HG02798 (cell line): ENCODE data around the gene CTSA.
"Not testable (repeated sequence)": the region's sequence is repeated elsewhere in the genome, so short reads cannot be mapped to it uniquely, and the experiment has no call there.

ENCODE experiments used
- ATAC-seq: cut with Tn5 transposase; IDR thresholded peaks from one replicate; pipeline ENCODE4 v1.9.1; 2021; ENCODE audit warnings: mild to moderate bottlenecking; ENCODE audit not compliant: unreplicated experiment, poor library complexity

CTSA gene

DNA sequence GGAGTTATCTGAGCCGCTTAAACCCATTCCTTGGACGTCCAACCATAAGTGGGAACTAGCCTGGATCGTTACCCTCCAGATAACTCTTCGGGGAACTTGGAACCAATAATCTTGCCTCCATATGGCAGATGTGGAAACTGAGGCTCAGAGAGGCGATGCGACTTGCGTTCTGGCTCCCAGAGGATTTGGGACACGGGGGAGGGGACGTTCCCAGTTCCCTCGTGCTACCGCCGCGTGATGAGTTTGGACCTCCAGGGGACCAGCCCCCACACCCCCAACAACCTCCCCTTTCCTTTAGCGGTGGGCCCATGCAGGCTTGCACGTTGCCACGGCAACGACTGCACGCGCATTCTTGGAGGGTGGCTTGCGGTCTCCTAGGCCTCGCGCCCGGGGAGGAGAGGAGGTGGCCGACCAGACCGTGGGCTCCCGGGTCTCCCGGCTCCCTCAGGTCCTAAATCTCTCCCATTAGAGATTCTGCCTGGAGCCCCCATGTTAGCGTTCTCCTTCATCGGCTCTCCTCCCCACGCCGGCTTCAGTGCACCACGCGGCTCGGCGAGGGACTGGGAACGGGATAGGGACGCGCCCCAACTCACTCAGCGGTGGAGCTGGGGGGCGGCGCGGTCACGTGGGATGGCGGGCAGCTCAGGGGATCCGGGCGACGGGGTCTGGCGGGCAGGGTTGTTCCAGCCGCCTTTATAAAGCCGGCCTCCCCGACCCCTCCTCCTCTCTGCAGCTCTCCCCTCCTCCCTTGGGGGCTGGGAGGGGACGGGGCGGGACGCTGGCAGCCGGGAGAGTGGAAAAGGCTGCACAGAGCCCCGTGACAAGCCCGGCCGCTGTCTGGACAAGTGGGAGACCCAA lies 20.6 kb downstream of the CTSA start, which contains the start of gene PLTP:
Gene PLTP (minus strand): TSS at position 670 of the 858 bp plus-strand sequence. CDS start 703 bp downstream, outside the sequence.
- ATAC-seq = no peak

DNA sequence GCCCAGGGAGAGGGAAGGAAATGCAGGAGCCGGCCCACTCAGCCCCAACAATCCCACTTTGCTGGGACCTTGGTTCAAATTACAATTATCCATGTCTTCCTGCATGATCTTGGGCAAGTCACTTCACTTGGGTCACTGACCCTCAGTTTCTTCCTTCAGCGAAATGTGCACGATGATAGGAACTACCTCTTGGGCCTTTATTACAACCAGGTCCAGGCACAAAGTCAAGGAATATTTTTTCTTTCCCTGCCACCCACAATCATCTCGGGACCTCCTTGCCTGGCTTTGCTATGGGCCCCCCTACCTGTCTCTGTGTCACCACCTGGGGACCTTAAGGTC lies 21.2 kb downstream of the CTSA start:
- no peak for ATAC-seq

DNA sequence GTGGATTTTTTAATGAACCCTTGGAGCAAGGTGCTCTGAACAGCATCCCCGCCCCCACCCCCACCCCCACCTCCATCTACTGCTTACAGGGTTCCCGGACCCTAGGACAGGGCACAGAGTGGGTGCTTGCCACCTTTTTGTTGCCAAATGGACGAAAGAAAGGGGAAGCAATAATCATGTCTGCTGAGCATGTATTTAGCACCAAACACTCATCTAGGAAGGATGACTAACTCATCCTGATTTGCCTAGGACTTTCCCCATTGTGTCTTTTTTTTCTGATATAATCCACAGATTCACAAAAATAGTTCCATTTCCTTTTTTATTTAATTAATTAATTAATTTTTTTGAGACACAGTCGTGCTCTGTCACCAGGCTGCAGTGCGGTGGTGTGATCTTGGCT lies 22.0 kb downstream of the CTSA start:
- ATAC-seq = no peak

DNA sequence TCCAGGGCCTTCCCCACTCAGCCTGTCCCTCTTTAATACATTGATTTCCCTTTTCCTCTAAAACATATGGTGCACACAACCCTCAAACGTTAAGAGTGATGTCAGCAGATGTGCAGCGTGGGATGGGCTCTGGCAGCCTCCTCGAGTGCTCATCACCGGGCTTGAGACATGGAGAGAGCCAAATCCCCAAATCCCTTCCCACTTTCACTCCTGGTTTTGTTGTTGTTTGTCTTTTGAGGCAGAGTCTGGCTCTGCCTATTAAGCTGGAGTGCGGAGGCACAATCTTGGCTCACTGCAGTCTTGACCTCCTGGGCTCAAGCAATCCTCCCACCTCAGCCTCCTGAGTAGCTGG lies 26.6 kb downstream of the CTSA start:
- no peak for ATAC-seq

DNA sequence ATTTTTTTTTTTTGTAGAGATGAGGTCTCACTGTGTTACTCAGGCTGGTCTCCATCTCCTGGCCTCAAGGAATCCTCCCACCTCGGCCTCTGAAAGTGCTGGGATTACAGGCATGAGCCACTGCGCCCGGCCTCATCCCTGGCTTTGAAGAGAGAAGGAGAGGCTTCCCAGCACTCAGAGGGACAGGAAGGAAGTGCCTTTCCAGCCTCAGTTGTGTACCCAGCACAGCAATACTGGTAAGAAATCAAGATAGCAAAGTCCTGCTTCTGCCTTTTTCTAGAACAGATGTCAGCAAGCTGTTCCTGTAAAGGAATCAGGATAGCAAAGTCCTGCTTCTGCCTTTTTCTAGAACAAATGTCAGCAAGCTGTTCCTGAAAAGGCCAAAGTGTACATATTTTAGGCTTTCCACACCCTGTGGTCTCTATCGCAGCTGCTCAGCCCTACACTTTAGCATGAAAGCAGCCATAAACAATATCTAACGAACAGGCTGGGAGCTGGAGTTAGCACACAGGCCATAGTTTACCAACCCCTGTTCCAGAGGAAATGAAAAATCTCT lies 27.1 kb downstream of the CTSA start:
- ATAC-seq = no peak

DNA sequence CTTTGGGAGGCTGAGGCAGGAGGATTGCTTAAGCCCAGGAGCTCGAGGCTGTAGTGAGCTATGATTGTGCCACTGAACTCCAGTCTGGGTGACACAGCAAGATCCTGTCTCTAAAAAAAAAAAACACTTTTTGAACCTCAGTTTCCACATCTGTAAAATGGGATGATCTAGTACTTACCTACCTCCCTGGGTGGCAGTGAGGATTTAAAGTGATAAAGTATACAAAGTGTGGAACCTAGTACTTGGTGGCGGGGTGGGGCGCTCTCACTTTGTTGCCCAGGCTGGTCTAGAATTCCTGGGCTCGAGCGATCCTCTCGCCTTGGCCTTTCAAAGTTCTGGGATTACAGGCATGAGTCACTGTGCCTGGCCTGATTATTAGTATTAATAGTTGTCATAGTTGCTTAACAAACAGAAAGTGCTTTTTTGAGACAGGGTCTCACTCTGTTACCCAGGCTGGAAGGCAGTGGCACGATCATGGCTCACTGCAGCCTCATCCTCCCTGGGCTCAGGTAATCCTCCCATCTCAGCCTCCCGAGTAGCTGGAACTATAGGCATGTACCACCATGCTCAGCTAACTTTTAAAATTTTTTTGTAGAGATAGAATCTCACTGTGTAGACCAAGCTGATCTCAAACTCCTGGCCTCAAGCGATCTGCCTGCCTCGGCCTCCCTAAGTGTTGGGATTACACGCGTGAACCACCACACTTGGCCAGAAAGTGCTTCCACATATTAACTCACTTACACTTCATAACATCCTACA lies 27.8 kb downstream of the CTSA start:
- no peak for ATAC-seq

DNA sequence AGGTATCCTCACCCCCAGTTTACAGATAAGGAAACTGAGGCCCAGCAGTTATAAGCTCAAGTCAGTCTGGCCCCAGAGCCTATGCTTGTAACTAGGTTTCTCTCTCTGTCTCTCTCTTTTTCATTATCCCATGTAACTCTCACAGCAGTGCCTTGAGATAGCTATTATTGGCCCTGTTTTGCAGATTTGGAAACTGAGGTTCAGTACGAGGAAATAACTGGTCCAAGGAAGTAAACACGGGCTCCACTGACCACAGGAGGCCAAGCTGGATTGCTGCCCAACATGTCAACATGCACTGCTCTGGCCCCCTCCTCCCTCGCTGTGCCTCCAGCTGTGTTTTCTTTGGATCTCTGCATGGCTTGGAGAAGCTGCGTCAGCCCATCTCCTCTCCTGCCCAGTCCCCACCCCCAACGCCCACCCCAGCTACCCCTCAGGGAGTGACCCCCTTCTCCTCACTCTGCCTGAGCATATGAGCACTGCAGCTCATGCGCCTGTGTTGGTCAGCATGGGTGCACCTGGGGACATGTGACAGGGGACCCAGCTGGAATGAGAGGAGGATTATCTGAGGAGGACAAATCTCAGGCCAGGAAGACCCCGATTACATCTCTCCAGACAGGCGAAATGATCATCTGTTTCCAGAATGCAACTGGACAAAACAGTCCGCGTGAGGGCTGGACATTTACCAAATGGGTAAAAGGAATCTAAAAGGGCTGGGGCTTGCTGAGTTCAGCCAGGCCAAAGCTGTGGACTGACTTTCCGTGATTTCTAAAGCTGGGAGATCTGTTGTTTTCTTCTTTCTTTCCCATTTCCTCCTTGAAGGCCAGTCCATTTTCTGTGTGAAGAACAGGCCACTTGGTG lies 28.6 kb downstream of the CTSA start:
- no peak for ATAC-seq

DNA sequence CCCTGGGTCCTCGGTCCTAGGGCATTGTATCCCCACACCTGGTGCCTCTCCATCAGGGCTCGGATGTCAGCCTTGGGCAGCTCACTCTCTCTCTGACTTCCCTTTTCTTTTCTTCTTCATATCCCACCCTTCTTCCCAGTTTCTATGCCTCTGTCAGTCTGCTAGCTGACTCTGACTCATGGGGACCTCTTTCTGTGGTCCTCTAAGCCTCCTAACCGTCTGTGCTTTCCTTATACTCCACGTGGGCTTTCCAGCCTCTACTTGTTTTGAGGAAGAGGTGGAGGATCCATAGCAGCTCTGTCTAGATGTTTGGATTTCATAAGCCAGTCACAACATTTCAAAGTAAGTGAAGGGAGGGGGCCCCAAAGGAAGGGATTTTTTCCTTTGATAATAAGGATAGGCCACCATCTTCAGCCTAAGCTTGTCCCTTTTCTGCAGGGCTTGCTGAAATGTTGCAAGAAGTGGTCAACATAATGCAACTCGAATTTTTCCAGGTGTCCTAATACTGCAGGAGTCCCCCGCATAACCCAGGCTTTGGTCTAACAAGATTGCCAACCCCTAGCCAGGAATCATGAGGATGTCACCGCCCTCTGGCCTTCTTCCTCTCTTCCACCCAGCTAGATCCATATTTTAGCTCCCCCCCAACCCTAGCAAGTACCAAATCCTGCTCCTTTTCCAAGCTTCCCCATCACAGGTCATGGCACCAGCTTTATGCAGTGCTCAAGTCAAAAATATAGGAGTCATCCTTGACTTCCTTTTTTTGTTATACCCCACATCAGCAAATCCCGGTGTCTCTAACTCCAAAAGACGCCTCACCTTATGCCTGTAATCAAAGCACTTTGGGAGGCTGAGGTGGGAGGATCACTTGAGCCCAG lies 29.6 kb downstream of the CTSA start:
- no peak for ATAC-seq

DNA sequence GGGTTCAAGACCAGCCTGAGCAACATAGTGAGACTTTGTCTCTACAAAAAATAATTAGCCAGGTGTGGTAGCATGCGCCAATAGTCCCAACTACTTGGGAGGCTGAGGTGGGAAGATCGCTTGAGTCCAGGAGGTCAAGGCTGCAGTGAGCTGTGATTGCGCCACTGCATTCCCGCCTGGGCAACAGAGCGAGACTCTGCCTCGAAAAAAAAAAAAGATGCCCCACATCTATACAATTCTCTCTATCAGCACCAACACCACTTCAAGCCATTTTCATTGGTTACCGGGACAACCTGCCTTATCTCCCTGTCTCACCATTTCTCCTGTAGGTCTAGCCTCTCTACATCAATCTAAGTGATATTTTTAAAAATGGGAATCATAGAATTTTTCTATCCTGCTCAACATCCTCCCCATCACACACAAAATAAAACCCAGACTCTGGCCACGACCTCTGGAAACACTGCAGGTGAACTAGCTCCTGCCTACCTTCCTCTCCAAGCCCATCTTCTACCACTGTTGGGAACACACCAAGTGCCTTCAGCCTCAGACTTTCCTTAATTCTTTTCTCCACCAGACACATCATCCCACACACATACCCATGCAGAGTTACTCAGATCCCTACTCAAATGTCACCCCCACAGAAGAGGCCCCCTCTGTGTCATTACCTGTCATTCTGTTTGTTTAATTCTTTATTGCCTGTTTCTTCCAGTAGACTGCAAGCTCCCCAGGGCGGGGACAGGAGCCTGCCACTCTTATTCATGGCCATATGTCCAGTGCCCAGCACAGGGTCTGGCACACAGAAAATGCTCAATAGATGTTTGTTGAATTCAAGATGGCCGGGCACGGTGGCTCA lies 30.4 kb downstream of the CTSA start:
- no peak for ATAC-seq

DNA sequence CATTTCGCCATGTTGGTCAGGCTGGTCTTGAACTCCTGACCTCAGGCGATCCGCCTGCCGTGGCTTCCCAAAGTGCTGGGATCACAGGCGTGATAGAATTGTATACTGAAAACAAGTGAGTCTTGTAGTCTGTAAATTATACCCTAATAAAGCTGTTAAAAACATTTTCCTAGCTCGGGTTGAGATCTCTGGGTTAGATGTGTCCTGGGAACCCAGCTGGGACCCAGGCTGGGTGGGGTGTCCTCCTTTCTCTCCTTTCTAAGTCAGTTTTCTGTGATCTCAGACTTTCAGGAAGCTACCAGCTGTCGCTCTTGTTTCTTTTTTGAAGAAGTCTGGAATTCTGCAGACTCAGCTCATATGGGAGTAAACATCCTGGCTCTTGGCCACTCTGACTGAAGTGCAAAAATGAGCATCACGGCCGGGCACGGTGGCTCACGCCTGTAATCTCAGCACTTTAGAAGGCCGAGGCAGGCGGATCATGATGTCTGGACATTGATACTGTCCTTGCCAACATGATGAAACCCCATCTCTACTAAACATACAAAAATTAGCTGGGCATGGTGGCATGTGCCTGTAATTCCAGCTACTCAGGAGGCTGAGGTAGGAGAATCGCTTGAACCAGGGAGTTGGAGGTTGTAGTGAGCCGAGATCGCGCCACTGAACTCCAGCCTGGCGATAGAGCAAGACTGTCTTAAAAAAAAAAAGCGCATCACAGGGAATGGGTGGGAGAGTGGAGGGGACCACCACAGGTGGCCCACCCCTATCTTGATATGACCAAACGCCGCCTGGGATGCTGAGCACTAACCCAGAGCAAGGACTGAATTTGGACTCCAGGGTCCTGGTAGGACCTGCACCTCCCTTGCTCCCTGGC lies 33.5 kb downstream of the CTSA start:
- no peak for ATAC-seq

DNA sequence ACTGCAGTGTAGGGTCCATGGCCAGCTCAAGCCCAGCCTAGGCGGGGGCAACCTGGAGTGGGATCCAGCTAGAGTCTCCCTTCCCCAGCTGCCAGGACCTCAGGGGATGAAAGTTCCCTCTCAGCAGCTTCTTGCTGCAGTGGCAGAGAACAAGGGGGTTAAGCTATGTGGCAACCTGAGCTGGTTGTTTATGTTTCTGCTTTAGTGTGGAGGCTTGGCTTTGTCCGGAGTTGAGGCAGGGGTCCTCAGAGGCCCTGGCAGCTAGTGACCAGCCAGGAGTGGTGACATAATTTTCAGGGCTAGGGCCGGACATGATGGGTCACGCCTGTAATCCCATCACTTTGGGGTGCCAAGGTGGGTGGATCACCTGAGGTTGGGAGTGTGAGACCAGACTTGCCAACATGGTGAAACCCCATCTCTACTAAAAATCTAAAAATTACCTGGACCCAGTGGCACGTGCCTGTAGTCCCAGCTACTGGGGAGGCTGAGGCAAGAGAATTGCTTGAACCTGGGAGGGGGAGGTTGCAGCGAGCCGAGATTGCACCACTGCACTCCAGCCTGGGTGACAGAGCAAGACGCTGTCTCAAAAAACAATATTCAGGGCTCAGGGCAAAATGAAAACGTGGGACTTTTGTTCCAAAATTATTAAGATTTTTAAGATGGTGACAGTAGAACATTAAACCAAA lies 34.8 kb downstream of the CTSA start:
- no peak for ATAC-seq

DNA sequence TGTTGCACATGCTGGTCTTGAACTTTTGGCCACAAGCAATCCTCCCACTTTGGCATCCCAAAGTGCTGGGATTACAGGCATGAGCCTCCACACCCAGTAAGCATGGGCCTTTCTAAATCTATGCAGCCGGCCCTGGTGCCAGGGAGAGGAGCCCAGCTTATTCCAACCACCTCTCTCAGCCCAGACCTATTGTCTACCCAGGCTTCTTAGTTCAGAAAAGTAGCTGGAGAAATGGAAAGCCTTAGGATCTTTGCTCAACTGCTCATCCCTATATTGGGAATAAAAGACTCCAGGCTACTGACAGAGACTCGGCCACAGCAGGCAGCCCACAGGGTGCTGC lies 35.6 kb downstream of the CTSA start:
- no peak for ATAC-seq

DNA sequence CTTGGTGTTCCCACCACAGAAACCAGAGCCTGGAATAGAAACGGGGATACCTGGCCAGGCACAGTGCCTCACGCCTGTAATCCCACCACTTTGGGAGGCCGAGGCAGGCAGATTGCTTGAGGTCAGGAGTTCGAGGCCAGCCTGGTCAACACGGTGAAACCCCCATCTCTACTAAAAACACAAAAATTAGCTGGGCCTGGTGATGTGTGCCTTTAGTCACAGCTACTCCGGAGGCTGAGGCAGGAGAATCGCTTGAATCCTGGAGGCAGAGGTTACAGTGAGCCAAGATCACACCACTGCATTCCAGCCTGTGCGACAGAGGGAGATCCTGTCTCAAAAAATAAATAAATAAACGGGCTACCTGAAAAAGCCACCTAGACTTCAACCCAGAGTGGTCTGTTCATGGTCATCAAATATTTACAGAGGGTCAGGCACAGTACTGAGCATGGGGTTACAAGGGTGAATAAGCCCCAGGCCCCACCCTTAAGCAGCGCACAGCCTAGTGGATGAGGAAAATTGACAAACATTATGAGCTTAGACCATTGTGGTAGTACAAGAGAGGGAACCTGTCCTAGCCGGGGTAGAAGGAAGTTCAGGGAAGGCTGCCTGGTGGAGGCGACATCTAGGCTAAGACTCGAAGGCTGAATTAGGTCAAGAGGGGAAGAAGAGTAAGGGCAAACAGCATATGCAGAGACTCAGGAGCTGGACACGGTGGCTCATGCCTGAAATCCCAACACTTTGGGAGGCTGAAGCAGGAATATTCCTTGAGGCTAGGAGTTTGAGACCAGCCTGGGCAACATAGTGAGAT lies 36.1 kb downstream of the CTSA start:
- ATAC-seq = no peak

DNA sequence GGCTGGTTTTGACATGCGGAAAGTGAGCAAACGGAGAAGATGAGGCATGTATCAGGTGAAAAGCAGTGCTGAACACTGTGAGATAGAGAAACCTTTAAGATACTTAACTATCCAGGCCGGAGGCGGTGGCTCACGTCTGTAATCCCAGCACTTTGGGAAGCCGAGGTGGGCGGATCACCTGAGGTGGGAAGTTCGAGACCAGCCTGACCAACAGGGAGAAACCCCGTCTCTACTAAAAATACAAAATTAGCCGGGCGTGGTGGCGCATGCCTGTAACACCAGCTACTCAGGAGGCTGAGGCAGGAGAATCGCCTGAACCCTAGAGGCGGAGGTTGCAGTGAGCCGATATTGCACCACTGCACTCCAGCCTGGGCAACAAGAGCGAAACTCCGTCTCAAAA lies 40.5 kb downstream of the CTSA start:
- not testable (repeated sequence) for ATAC-seq

DNA sequence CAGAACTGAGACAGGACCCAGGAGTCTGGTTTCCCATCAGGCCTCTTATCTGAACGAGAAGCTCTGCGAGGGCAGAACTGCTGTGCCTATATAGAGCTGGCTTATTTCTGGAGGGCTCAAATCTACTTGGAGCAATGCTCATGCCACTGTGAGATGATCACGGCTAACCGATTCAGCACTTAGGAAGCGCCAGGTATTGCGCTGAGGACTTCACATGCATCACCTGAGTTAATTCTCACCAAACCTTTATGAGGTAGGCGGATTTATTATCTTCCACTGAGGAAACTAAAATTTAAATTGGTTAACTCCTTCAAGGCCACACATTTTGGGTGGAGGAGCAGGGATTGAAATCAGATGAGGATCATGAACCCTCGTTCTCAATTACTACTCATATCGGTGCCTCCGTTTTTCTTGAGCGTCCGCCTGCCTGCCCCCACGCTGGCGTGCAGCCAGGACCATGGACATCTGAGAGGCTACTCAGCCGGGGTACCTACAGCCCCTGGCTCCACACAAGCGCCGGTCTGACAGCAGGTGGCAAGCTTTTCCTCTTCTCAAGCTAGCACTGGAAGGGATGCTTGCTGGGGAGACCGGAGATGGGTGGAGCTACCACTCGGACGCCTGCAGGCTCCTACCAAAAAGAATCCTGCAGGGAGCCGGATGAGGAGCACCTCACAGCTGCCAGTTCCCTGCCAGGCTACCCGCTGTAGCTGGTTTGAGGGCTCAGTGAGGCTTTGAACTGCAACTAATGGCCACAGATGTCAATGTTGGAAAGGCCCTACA lies 42.3 kb downstream of the CTSA start:
- ATAC-seq = no peak
